ENCODE results near the gene CEP97. TPM values are rescaled to one million over a fixed set of nuclear protein-coding genes. Genes with fewer than 3 reads are reported as not detected.

The CEP97 gene
- total RNA-seq, 1 donor from 2014 or later, result 6.2 TPM

GRCh38 chr3:101813817-101814440 lies 89.5 kb downstream of the CEP97 start:
- DNase-seq (ENCODE audit: low spot score), result no peak

DNA sequence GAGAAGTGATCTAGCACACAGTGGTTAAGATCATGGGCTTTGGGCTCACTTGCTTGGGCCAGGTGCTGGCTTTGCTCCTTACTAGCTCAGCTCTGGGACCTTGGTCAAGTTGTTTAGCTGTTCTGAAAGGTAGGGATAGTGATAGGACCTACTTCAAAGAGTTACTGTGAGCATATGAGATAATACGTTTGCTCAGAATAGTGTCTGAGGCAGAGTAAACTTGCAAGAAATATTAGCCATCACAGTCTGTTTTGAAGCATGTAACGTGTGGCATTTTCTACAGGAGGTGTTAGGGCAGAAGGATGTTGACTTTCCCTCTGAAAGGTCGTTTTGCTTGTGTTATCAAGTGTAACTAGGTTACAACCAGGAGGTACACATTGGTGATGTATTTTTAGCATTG lies 90.4 kb downstream of the CEP97 start:
- DNase-seq (ENCODE audit: low spot score), result no peak

DNA sequence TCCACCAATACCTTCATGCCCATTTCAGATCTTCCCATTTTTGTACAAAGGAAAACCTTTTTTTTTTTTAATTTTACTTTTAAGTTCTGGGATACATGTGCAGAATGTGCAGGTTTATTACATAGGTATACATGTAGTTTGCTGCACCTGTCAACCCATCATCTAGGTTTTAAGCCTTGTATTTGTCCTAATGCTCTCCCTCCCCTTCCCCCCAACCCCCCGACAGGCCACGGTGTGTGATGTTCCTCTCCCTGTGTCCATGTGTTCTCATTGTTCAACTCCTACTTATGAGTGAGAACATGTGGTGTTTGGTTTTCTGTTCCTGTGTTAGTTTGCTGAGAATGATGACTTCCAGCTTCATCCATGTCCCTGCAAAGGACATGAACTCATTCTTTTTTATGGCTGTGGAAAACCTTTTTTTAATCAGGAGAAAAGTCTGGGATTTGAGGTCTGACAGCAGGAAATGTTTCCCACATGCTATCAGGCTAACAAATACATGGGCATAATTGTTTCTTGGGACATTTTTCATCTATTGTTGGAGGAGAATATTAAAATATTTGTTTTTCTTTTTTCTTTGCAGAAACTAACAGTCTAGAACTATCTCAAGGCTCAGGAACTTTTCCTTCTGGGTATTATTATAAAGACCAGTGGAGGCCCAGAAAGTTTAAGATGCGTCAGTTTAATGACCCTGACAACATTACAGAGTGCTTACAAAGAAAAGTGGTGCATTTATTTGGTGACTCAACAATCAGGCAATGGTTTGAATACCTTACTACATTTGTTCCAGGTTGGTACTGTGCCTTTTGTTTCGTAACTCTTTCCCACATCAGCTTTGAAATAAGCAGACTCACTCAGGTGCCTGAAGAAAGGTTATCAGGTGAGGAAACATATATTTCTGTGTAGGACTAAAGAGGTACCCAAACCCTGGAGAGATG lies 92.1 kb downstream of the CEP97 start:
- no peak for DNase-seq (ENCODE audit: low spot score)

GRCh38 chr3:101817992-101818391 lies 93.6 kb downstream of the CEP97 start:
- DNase-seq (ENCODE audit: low spot score), result no peak

DNA sequence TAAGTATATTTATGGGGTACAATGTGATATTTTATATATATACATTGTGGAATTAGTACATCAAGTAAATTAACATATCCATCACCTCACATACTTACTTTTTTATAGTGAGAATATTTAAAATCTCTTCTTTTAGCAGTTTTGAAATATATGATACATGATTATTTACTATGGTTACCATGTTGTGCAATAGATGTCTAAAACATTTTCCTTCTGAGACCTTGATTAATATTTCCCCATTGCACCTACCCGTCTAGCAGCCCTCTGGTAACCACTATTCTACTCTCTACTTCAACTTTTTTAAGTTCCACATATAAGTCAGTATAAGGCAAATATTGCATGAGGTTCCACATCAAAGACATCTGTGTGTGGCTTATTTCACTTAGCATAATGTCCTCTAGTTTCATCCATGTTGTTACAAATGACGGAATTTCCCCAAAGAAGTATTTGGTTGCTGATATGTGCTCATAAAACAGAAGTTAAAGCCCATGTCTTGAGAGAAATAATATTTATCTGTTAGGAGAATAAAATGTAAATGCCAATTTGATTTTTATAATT lies 95.3 kb downstream of the CEP97 start:
- no peak for DNase-seq (ENCODE audit: low spot score)

Other genes with a start within 250 kb of the CEP97 start
- gene SENP7, start 211.4 kb upstream of the CEP97 start, total RNA-seq, result 10.1 TPM
- 21.2 TPM for gene TRMT10C, start 162.7 kb upstream of the CEP97 start, total RNA-seq
- gene PCNP, start 150.4 kb upstream of the CEP97 start, total RNA-seq, result 101 TPM
- gene ZBTB11, start 47.5 kb upstream of the CEP97 start, total RNA-seq, result 15.1 TPM
- 734 TPM for gene RPL24, start 37.9 kb upstream of the CEP97 start, total RNA-seq
- gene NXPE3, start 54.6 kb downstream of the CEP97 start, total RNA-seq, result 11.0 TPM
- gene NFKBIZ, start 124.9 kb downstream of the CEP97 start, total RNA-seq, result 133 TPM